GM18499 (cell line): ENCODE measurements around the gene TRA2A.
"Not testable (repeated sequence)": the region's sequence is repeated elsewhere in the genome, so short reads cannot be mapped to it uniquely, and the experiment has no call there.

Source experiments
- ATAC-seq: cut with Tn5 transposase; IDR thresholded peaks from one replicate; pipeline ENCODE4 v1.9.1; 2021; ENCODE audit warnings: moderate number of reproducible peaks; ENCODE audit not compliant: insufficient read depth, unreplicated experiment

TRA2A gene

GRCh38 chr7:23514755-23515154, 17.0 kb downstream of the TRA2A start:
- no peak for ATAC-seq

GRCh38 chr7:23513746-23514145, 18.0 kb downstream of the TRA2A start:
- ATAC-seq, result not testable (repeated sequence)

GRCh38 chr7:23494009-23494408, 37.8 kb downstream of the TRA2A start:
- ATAC-seq, result no peak

- ATAC-seq, result no peak
These were observed 40.3 kb downstream of the TRA2A start for GRCh38 chr7:23491502-23491901.

- ATAC-seq, result no peak
These were observed 41.2 kb downstream of the TRA2A start for GRCh38 chr7:23490357-23491135.

GRCh38 chr7:23488714-23489113, 43.1 kb downstream of the TRA2A start:
- not testable (repeated sequence) for ATAC-seq

- ATAC-seq, result no peak
These were observed 44.1 kb downstream of the TRA2A start for GRCh38 chr7:23487670-23488069.

GRCh38 chr7:23486002-23486773, 45.6 kb downstream of the TRA2A start:
- no peak for ATAC-seq

GRCh38 chr7:23482686-23483085, 49.1 kb downstream of the TRA2A start:
- no peak for ATAC-seq

GRCh38 chr7:23477962-23478866, 53.6 kb downstream of the TRA2A start:
- no peak for ATAC-seq

GRCh38 chr7:23477157-23477499, 54.7 kb downstream of the TRA2A start:
- no peak for ATAC-seq

- ATAC-seq, result no peak
These were observed 55.3 kb downstream of the TRA2A start for GRCh38 chr7:23476286-23477156.

- ATAC-seq, result no peak
These were observed 56.3 kb downstream of the TRA2A start for GRCh38 chr7:23475576-23475839.

- no peak for ATAC-seq
These were observed 56.8 kb downstream of the TRA2A start for GRCh38 chr7:23474829-23475575.

- ATAC-seq, result peak; percentile 49
These were observed 57.5 kb downstream of the TRA2A start for GRCh38 chr7:23474094-23474828.

- ATAC-seq, result no peak
These were observed 58.0 kb downstream of the TRA2A start for GRCh38 chr7:23473844-23474093.

GRCh38 chr7:23472956-23473843, 58.6 kb downstream of the TRA2A start:
- ATAC-seq, result no peak

GRCh38 chr7:23472556-23472955, 59.2 kb downstream of the TRA2A start:
- ATAC-seq, result no peak
